ENCODE results near the gene RLF. TPM values are rescaled to one million over a fixed set of nuclear protein-coding genes. Genes with fewer than 3 reads are reported as not detected.
A peak's percentile ranks its signal among the peaks of the same experiment; 100 is the strongest.

The RLF gene, protein sequence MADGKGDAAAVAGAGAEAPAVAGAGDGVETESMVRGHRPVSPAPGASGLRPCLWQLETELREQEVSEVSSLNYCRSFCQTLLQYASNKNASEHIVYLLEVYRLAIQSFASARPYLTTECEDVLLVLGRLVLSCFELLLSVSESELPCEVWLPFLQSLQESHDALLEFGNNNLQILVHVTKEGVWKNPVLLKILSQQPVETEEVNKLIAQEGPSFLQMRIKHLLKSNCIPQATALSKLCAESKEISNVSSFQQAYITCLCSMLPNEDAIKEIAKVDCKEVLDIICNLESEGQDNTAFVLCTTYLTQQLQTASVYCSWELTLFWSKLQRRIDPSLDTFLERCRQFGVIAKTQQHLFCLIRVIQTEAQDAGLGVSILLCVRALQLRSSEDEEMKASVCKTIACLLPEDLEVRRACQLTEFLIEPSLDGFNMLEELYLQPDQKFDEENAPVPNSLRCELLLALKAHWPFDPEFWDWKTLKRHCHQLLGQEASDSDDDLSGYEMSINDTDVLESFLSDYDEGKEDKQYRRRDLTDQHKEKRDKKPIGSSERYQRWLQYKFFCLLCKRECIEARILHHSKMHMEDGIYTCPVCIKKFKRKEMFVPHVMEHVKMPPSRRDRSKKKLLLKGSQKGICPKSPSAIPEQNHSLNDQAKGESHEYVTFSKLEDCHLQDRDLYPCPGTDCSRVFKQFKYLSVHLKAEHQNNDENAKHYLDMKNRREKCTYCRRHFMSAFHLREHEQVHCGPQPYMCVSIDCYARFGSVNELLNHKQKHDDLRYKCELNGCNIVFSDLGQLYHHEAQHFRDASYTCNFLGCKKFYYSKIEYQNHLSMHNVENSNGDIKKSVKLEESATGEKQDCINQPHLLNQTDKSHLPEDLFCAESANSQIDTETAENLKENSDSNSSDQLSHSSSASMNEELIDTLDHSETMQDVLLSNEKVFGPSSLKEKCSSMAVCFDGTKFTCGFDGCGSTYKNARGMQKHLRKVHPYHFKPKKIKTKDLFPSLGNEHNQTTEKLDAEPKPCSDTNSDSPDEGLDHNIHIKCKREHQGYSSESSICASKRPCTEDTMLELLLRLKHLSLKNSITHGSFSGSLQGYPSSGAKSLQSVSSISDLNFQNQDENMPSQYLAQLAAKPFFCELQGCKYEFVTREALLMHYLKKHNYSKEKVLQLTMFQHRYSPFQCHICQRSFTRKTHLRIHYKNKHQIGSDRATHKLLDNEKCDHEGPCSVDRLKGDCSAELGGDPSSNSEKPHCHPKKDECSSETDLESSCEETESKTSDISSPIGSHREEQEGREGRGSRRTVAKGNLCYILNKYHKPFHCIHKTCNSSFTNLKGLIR (N-terminal part only)
- total RNA-seq, result 21.4 and 21.9 TPM in 2 replicates
- total RNA-seq (2013), result 22.8 TPM
- 7.8 and 13.8 TPM in 2 replicates for polyA plus RNA-seq
- polyA minus RNA-seq, result 9.3 and 20.5 TPM in 2 replicates

DNA sequence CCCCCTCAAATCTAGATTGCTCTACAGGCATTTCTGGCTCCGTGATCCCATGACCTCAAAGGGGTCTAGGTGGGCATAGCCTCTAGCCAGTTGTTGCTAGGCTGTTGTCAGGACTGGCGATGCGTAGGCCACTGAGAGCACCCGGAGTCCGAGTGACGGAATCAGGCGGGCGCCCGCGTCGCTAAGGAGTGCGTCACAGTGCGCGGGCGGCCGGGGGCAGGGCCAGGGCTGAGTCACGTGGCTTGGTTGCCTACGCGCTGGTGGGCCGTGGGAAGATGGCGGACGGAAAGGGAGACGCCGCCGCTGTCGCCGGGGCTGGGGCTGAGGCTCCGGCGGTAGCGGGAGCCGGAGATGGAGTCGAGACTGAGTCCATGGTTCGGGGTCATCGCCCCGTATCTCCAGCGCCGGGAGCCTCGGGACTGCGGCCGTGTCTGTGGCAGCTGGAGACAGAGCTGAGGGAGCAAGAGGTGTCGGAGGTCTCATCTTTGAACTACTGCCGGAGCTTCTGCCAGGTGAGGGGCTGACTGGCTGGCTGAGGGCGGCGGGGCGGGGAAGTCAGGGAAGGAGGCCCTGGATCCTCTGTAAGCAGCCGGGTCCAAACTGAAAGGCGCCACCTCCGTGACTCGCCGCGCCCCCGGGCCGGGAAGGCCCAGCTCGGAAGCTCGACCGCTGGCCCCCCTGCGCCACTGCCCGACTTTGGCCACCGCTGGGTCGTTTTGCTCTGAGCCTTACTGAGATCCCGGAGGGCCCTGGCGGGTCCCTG, at the start of gene RLF:
TSS of gene RLF (plus strand) at position 263 of the 763 bp plus-strand sequence. CDS start at position 276, 13 bp downstream.
- Histone ChIP-seq H3K4me2 (replicated peaks; ENCODE audit: low read depth, low read length, poor library complexity, severe bottlenecking) (peak within 1 kb of the TSS; percentile 84), H3K36me3 (replicated peaks in 1 of 2; ENCODE audit: control extremely low read depth in 1 of 2, control insufficient read depth in 1 of 2, extremely low read depth in 1 of 2, insufficient read depth in 2 of 2, low read length in 1 of 2) (no peaks in the 10 kb centered on the region), H3K79me2 (ENCODE audit: control insufficient read depth, insufficient read depth, low read length) (peaks cover 64% of the 10 kb centered on the region), H3K9me3 (ENCODE audit: control extremely low read depth in 1 of 3, control insufficient read depth in 2 of 3, insufficient read depth in 1 of 3, low read length in 2 of 3) (peaks cover 0 to 3% (median 0%) of the 10 kb centered on the region in 3 donors), H4K20me1 (ENCODE audit: control insufficient read depth, insufficient read depth, low read length, poor library complexity, severe bottlenecking) (peaks cover 32% of the 10 kb centered on the region), H3K27ac (ENCODE audit: low read length in 2 of 2) (peak within 1 kb of the TSS; percentile 96 to 97), H3K4me1 (ENCODE audit: control insufficient read depth in 2 of 2, insufficient read depth in 2 of 2, low read length in 2 of 2) (peaks cover 28 to 39% of the 10 kb centered on the region in 2 donors), H3K27me3 (replicated peaks in 1 of 4; ENCODE audit: control extremely low read depth in 1 of 4, control insufficient read depth in 3 of 4, insufficient read depth in 4 of 4, low read length in 3 of 4) (no peaks in the 10 kb centered on the region), H3K4me3 (ENCODE audit: control extremely low read depth in 1 of 5, extremely low read depth in 1 of 5, insufficient read depth in 1 of 5, low read depth in 2 of 5, low read length in 4 of 5) (peak within 1 kb of the TSS; percentile 93 to 97 (median 95)), H3K9ac (ENCODE audit: low read length) (peak within 1 kb of the TSS; percentile 96), H2AFZ (ENCODE audit: insufficient read depth, low read depth, low read length, poor library complexity, severe bottlenecking) (peak within 1 kb of the TSS; percentile 80)
- peaks cover 22% of the 10 kb centered on the region for H3K4me1 Mint-ChIP-seq
- WGBS (ENCODE audit: insufficient coverage), result under 1% methylated on average over 62 of the region's 62 CpGs
- POLR2A ChIA-PET, result interaction anchor here (0.7 to 1.2 kb wide), 2 partner anchors 154 to 289 kb away, joined by 3 read pairs; partner anchors contain the start of gene ZFP69B
- DNase-seq (peak; percentile 96), ATAC-seq (ENCODE audit: low read depth) (peak; percentile 97)
- H3K9me3 Mint-ChIP-seq (ENCODE audit: insufficient read depth), result no peaks in the 10 kb centered on the region
- no peak for TF ChIP-seq EZH2 (IDR thresholded peaks at IDR 0.05; ENCODE audit: borderline replicate concordance, insufficient read depth, low read depth, low read length, poor library complexity, severe bottlenecking)
- TF ChIP-seq, protein P1, sequence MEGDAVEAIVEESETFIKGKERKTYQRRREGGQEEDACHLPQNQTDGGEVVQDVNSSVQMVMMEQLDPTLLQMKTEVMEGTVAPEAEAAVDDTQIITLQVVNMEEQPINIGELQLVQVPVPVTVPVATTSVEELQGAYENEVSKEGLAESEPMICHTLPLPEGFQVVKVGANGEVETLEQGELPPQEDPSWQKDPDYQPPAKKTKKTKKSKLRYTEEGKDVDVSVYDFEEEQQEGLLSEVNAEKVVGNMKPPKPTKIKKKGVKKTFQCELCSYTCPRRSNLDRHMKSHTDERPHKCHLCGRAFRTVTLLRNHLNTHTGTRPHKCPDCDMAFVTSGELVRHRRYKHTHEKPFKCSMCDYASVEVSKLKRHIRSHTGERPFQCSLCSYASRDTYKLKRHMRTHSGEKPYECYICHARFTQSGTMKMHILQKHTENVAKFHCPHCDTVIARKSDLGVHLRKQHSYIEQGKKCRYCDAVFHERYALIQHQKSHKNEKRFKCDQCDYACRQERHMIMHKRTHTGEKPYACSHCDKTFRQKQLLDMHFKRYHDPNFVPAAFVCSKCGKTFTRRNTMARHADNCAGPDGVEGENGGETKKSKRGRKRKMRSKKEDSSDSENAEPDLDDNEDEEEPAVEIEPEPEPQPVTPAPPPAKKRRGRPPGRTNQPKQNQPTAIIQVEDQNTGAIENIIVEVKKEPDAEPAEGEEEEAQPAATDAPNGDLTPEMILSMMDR (IDR thresholded peaks at IDR 0.05), result no peak
- no peaks in the 10 kb centered on the region for H3K27me3 Mint-ChIP-seq
- H3K27ac Mint-ChIP-seq, result no peak within 1 kb of the TSS
- CTCF ChIA-PET, result interaction anchor here (0.6 to 4.6 kb wide), 10 partner anchors 8 to 244 kb away, joined by 3 to 32 read pairs (median 4); no protein-coding TSS in a partner anchor
- peak within 1 kb of the TSS; percentile 38 for H3K4me3 Mint-ChIP-seq
- intact Hi-C loops (cut with micrococcal nuclease), result loop anchor here (1.0 to 2.0 kb wide), 5 partner anchors 8 to 121 kb away; partner anchors contain the start of genes CAP1, PPT1 and ZMPSTE24

Measured in B cell (primary cell).